GM19463 (cell line): Measurements from ENCODE around the gene OMA1.

Experiments used
- ATAC-seq: cut with Tn5 transposase; IDR thresholded peaks from one replicate; pipeline ENCODE4 v1.9.1; 2021; ENCODE audit warnings: mild to moderate bottlenecking, moderate library complexity; ENCODE audit not compliant: unreplicated experiment

The OMA1 gene

DNA sequence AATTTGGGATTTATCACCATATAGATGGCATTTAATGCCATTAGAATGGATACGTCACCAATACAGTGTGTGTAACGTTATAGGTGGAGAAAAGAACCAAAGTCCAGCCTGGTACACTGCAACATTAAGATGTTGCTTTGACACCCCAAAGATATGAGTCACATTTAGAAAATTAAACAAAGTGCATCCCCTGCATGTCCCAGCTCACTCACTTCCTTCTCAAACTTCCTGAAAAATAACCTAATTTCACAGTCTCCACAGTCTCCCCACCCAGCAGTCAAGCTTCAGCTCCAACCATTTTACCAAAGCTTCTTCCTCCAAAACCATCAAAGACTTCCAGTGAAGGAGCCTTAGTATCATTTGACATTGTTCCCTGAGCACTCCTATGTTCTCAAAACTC, 111.9 kb downstream of the OMA1 start:
- no peak for ATAC-seq

DNA sequence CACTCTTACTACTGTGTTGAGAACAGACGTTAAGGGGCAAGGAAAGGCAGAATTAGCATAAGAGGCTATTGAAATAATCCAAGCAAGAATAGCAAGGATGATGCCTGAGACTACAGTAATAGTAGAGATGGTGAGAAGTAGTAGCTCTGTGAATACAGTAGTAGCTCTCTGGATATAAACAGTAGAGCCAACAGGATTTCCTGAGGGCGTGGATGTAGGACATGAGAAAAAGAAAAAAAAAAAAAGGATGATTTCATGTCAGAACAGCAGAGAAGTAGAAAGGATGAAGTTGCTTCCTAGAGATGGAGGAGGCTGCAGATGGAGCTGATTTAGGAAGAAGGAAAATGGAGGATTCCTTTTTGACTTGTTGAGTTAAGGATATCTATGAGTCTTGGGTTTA, 112.3 kb downstream of the OMA1 start:
- no peak for ATAC-seq

DNA sequence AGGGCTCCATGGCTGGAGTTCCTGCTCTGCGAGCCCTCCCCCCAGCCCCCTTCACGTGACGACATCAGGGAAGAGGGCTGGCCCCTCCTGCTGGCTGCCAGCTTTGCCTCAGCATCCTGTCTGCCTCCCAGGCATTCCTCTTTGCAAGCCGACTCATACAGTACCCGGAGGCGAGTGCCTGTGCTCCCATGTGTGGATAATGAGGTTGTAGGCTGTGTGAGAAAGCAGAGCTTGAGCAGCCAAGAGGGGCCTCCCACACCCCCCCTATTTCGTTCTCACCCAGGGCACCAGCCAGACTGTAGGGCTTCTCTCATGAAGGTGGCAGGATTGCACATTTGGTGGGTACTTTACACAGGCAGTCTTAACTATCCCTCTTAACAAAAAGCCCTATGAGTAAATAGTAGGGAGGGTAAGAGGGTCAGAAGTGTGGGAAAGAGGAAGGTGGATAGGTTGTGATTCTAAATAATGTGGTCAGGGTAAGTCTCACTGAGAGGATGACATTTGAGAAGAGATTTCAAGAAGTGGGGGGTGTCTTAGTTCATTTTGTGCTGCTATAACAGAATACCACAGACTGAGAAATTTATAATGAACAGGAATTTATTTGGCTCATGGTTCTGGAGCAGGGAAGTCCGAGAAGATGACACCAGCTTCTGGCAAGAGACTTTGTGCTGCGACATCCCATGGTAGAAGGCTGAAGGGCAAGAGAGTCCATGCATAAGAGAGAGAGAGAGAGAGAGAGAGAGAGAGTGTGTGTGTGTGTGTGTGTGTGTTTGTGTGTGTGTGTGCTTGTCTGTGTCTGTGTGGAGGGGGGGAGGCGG, 113.5 kb downstream of the OMA1 start:
- ATAC-seq, result no peak

DNA sequence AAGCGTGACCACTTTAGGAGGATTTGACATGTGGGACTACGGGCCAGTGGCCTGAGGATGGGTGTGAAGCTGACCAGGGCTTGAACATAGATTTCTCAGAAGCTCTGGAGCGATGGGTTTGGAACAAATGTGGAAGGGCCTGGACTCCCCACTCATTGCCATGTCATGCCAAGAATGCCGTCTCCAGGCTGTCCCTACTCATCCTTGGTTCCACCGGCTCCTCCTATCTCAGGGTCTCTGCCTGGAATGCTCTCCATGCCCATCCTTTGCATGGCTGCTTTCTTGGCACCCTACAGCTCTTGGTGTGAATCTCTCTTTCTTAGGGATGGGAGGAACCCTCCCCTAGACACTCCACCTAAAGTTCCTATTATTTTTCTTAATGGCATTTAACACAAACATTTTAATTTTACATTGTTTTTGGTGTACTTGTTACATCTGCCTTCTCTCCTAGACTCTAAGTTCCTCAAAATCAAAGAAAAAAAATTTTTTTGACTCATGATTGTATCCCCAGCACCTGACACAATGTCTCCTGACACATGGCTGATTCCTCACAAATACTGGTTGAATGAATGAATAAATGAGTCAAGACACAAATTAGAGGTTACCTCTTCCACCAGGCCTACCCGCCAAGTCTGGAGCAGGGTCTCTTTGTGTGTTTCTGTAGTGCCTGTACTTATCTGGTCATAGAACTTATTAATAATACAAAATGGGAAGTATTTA, 114.5 kb downstream of the OMA1 start:
- no peak for ATAC-seq
